A549 (cell line): ENCODE data around the gene HMCN1.

Experiments
- JUN ChIP-seq, 2 experiments: fragments of >200 bp; sonication (Bioruptor Twin); formaldehyde crosslinking; IDR thresholded peaks; 2 replicates in 1 of 2; 3 replicates in 1 of 2; pipeline ENCODE4 v1.6.1; 2016 to 2017
- MYC ChIP-seq: IDR thresholded peaks from 2 replicates; pipeline ENCODE4 v1.6.1; 2012; ENCODE audit warnings: mild to moderate bottlenecking, inconsistent platforms, low read length, improper control_type of control experiment, borderline replicate concordance
- POLR2AphosphoS2 ChIP-seq: conservative IDR thresholded peaks from 2 replicates; pipeline ENCODE4 v1.6.1; 2012; ENCODE audit warnings: low read length, improper control_type of control experiment, inconsistent platforms

- no peak for TF ChIP-seq MYC
- TF ChIP-seq POLR2AphosphoS2, result no peak
- TF ChIP-seq JUN (IDR thresholded peaks at IDR 0.05), result no peak
Observed at GRCh38 chr1:186144505-186144904, 410.3 kb downstream of the HMCN1 start.
